B cell (primary cell): ENCODE measurements around the gene SPHK1.

ENCODE experiments used
- EZH2 ChIP-seq: IDR thresholded peaks from 2 replicates; pipeline ENCODE4 v1.6.1; 2012; ENCODE audit warnings: borderline replicate concordance, low read depth, mild to moderate bottlenecking, moderate library complexity, low read length; ENCODE audit not compliant: insufficient read depth, poor library complexity, severe bottlenecking
- TF ChIP-seq, protein P1 (sequence below): fragments of 200-600 bp; IDR thresholded peaks from one replicate; pipeline ENCODE4 v1.8.0; 2022; ENCODE audit warnings: antibody characterized with exemption, mild to moderate bottlenecking

GRCh38 chr17:76365256-76365903 is 19.0 kb upstream of the SPHK1 start:
- TF ChIP-seq, protein P1, sequence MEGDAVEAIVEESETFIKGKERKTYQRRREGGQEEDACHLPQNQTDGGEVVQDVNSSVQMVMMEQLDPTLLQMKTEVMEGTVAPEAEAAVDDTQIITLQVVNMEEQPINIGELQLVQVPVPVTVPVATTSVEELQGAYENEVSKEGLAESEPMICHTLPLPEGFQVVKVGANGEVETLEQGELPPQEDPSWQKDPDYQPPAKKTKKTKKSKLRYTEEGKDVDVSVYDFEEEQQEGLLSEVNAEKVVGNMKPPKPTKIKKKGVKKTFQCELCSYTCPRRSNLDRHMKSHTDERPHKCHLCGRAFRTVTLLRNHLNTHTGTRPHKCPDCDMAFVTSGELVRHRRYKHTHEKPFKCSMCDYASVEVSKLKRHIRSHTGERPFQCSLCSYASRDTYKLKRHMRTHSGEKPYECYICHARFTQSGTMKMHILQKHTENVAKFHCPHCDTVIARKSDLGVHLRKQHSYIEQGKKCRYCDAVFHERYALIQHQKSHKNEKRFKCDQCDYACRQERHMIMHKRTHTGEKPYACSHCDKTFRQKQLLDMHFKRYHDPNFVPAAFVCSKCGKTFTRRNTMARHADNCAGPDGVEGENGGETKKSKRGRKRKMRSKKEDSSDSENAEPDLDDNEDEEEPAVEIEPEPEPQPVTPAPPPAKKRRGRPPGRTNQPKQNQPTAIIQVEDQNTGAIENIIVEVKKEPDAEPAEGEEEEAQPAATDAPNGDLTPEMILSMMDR, result no peak
- TF ChIP-seq EZH2, result no peak
